Gastrocnemius medialis (tissue), 4 donors: ENCODE data around the gene IP6K3.

Experiments used
- CTCF ChIP-seq, 5 experiments: fragments of 450-650 bp in 3 of 5; fragments of 200-600 bp in 2 of 5; sonication (generic) in 2 of 5; IDR thresholded peaks in 4 of 5; conservative IDR thresholded peaks in 1 of 5; 1 replicate in 4 of 5; 2 replicates in 1 of 5; pipeline ENCODE4 v1.5.1; 2016 to 2019; ENCODE audit warnings: antibody characterized with exemption in 5 of 5, mild to moderate bottlenecking in 3 of 5, moderate library complexity in 3 of 5
- POLR2A ChIP-seq, 2 donors: fragments of 450-650 bp; IDR thresholded peaks; one replicate each; pipeline ENCODE4 v1.6.1; 2017; ENCODE audit warnings: antibody characterized with exemption in 2 of 2, mild to moderate bottlenecking in 2 of 2, moderate library complexity in 2 of 2

- no peak for TF ChIP-seq CTCF (IDR thresholded peaks at IDR 0.05 in 4 of 5, conservative IDR thresholded peaks at IDR 0.05 in 1 of 5)
- no peak for TF ChIP-seq POLR2A (IDR thresholded peaks at IDR 0.05)
Measured at GRCh38 chr6:33763483-33763882, 16.8 kb upstream of the IP6K3 start.
